ENCODE measurements around the gene AK3.

GRCh38 chr9:4704129-4704528, 36.9 kb downstream of the AK3 start:
- TF ChIP-seq CTCF (IDR thresholded peaks at IDR 0.05) (no peak), POLR2A (IDR thresholded peaks at IDR 0.05) (no peak)
